Measurements from ENCODE around the gene COA4.
"Not testable (repeated sequence)": the region's sequence is repeated elsewhere in the genome, so short reads cannot be mapped to it uniquely, and the experiment has no call there.

COA4 gene

GRCh38 chr11:73876424-73877310 is at the start of gene COA4, which contains the start of gene PAAF1:
Gene COA4 (minus strand): TSS chr11:73876846. CDS start chr11:73873378, 3,468 bp downstream.
Gene PAAF1 (plus strand): TSS chr11:73876999. CDS start chr11:73877022, 23 bp downstream.
- peak; percentile 87 to 94 for DNase-seq (ENCODE audit: low read depth in 2 of 2)

GRCh38 chr11:73921180-73921579 is 44.5 kb upstream of the COA4 start:
- DNase-seq (ENCODE audit: low read depth in 2 of 2), result no peak

GRCh38 chr11:73916435-73916834 is 39.8 kb upstream of the COA4 start:
- no peak for DNase-seq (ENCODE audit: low read depth in 2 of 2)

GRCh38 chr11:73914284-73914683 is 37.6 kb upstream of the COA4 start:
- no peak for DNase-seq (ENCODE audit: low read depth in 2 of 2)

GRCh38 chr11:73913472-73913871 is 36.8 kb upstream of the COA4 start:
- no peak for DNase-seq (ENCODE audit: low read depth in 2 of 2)

GRCh38 chr11:73912026-73912425 is 35.4 kb upstream of the COA4 start:
- DNase-seq (ENCODE audit: low read depth in 2 of 2), result no peak

GRCh38 chr11:73907191-73907590 is 30.5 kb upstream of the COA4 start:
- DNase-seq (ENCODE audit: low read depth in 2 of 2), result no peak

- DNase-seq (ENCODE audit: low read depth in 2 of 2), result no peak
Observed at GRCh38 chr11:73902303-73902702, 25.7 kb upstream of the COA4 start.

GRCh38 chr11:73894725-73895335 is 18.2 kb upstream of the COA4 start:
- no peak for DNase-seq (ENCODE audit: low read depth in 2 of 2)

GRCh38 chr11:73893041-73893440 is 16.4 kb upstream of the COA4 start:
- no peak for DNase-seq (ENCODE audit: low read depth in 2 of 2)

- no peak for DNase-seq (ENCODE audit: low read depth in 2 of 2)
Observed at GRCh38 chr11:73889536-73889935, 12.9 kb upstream of the COA4 start.

GRCh38 chr11:73889019-73889418 is 12.4 kb upstream of the COA4 start:
- DNase-seq (ENCODE audit: low read depth in 2 of 2), result no peak

GRCh38 chr11:73888244-73888643 is 11.6 kb upstream of the COA4 start:
- no peak for DNase-seq (ENCODE audit: low read depth in 2 of 2)

- DNase-seq (ENCODE audit: low read depth in 2 of 2), result no peak
Observed at GRCh38 chr11:73883856-73884255, 7.2 kb upstream of the COA4 start.

- not testable (repeated sequence) for DNase-seq (ENCODE audit: low read depth in 2 of 2)
Observed at GRCh38 chr11:73880449-73880848, 3.8 kb upstream of the COA4 start.

GRCh38 chr11:73878771-73879170 is 2.1 kb upstream of the COA4 start:
- DNase-seq (ENCODE audit: low read depth in 2 of 2), result no peak

- DNase-seq (ENCODE audit: low read depth in 2 of 2), result no peak
Observed at GRCh38 chr11:73875840-73876239, 806 bp downstream of the COA4 start.

- no peak for DNase-seq (ENCODE audit: low read depth in 2 of 2)
Observed at GRCh38 chr11:73875380-73875779, 1.3 kb downstream of the COA4 start.

GRCh38 chr11:73872749-73873357 is 3.8 kb downstream of the COA4 start:
- DNase-seq (ENCODE audit: low read depth in 2 of 2), result no peak

GRCh38 chr11:73870261-73870660 is 6.4 kb downstream of the COA4 start:
- no peak for DNase-seq (ENCODE audit: low read depth in 2 of 2)

- DNase-seq (ENCODE audit: low read depth in 2 of 2), result no peak
Observed at GRCh38 chr11:73869332-73869949, 7.2 kb downstream of the COA4 start.

GRCh38 chr11:73866586-73866996 is 10.1 kb downstream of the COA4 start:
- no peak for DNase-seq (ENCODE audit: low read depth in 2 of 2)

All from stimulated activated CD8-positive, alpha-beta memory T cell treated with anti-CD3 and anti-CD28 coated beads, Interleukin-2, amount 100 ng/mL, for 48 hours (primary cell).